Activated CD4-positive, alpha-beta T cell treated with anti-CD3 and anti-CD28 coated beads, Interleukin-2, Interleukin-6, amounts not matched to agents 100 ng/mL and 50 ng/mL, durations not matched to agents 16 hours and 8 hours (primary cell): Measurements from ENCODE around the gene RSL24D1.
"Not testable (repeated sequence)": the region's sequence is repeated elsewhere in the genome, so short reads cannot be mapped to it uniquely, and the experiment has no call there.

Source experiments
- DNase-seq: peaks from one replicate; pipeline ENCODE4 v3.0.0-alpha.2; 2020

RSL24D1 gene

GRCh38 chr15:55204464-55204863 is 7.7 kb upstream of the RSL24D1 start:
- no peak for DNase-seq

GRCh38 chr15:55202206-55202605 is 5.5 kb upstream of the RSL24D1 start:
- no peak for DNase-seq

- DNase-seq: no peak
Observed at GRCh38 chr15:55198706-55199105, 2.0 kb upstream of the RSL24D1 start.

- no peak for DNase-seq
Observed at GRCh38 chr15:55197719-55198118, 978 bp upstream of the RSL24D1 start.

GRCh38 chr15:55197362-55197705 is 593 bp upstream of the RSL24D1 start:
- no peak for DNase-seq

GRCh38 chr15:55195996-55196395 is 745 bp downstream of the RSL24D1 start:
- no peak for DNase-seq

- no peak for DNase-seq
Observed at GRCh38 chr15:55194256-55194655, 2.5 kb downstream of the RSL24D1 start.

- no peak for DNase-seq
Observed at GRCh38 chr15:55186331-55186730, 10.4 kb downstream of the RSL24D1 start.

- no peak for DNase-seq
Observed at GRCh38 chr15:55183679-55184078, 13.1 kb downstream of the RSL24D1 start.

- no peak for DNase-seq
Observed at GRCh38 chr15:55179141-55179540, 17.6 kb downstream of the RSL24D1 start.

GRCh38 chr15:55170361-55170760 is 26.4 kb downstream of the RSL24D1 start:
- no peak for DNase-seq

- DNase-seq: peak; percentile 69
Observed at GRCh38 chr15:55168350-55168974, 28.3 kb downstream of the RSL24D1 start.

- no peak for DNase-seq
Observed at GRCh38 chr15:55164284-55164683, 32.5 kb downstream of the RSL24D1 start.

GRCh38 chr15:55151631-55152030 is 45.1 kb downstream of the RSL24D1 start:
- no peak for DNase-seq

GRCh38 chr15:55143132-55143531 is 53.6 kb downstream of the RSL24D1 start:
- DNase-seq: not testable (repeated sequence)

GRCh38 chr15:55133972-55134371 is 62.8 kb downstream of the RSL24D1 start:
- no peak for DNase-seq

GRCh38 chr15:55132672-55133071 is 64.1 kb downstream of the RSL24D1 start:
- no peak for DNase-seq
